GM18870 (cell line): ENCODE data around the gene ATP5MC2.
"Not testable (repeated sequence)": the region's sequence is repeated elsewhere in the genome, so short reads cannot be mapped to it uniquely, and the experiment has no call there.

ENCODE experiments used
- ATAC-seq: cut with Tn5 transposase; IDR thresholded peaks from one replicate; pipeline ENCODE4 v1.9.1; 2021; ENCODE audit warnings: moderate library complexity; ENCODE audit not compliant: unreplicated experiment

ATP5MC2 gene

DNA sequence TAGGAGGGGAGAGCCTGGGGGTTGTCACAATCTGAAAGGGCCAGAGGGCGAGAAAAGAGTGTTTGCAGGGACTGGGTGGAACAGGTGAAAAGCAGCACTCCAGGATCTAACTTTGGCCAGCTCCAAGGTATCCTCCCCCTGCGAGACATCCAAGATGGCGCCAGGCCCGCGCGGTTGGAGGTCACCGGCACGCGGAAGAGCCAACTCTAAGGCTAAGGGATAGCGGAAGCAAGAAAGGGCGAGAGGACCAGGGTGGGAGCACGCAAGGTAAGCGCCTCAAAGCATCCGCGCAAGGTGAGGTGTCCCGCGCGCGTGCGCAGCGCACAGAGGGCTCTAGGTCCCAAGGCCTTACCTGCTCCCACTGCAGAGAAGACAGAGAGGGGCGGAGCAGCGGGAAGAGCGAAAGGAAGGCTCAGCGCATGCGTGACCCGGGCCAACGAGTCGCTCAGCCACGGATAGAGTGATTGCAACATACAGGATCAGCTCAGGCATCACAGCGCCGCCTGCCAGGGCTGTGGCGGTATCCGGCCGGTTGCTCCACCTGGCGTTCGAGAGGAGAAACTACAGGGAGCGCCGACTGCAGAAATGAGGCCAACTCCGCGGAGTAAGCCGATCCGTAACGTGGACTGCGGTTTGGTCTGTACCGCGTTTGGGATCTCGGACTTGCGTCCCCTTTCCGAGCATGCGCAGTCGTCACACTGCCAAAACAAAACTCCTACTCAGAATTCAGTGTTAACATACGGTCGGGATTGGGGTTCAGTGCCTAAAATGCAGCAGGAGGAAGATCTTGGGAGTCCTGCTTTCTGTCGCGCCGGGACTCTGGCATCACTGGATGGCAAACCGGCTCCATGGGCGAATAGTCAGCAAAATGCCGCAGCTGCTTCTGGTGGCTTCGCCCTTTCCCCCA is at the start of gene ATP5MC2:
ATP5MC2 (minus strand) TSS at position 383 of the 907 bp plus-strand sequence. CDS start 3,469 bp downstream, outside the sequence.
- peak; percentile 94 for ATAC-seq

GRCh38 chr12:53722450-53723041 is 46.7 kb upstream of the ATP5MC2 start:
- no peak for ATAC-seq

DNA sequence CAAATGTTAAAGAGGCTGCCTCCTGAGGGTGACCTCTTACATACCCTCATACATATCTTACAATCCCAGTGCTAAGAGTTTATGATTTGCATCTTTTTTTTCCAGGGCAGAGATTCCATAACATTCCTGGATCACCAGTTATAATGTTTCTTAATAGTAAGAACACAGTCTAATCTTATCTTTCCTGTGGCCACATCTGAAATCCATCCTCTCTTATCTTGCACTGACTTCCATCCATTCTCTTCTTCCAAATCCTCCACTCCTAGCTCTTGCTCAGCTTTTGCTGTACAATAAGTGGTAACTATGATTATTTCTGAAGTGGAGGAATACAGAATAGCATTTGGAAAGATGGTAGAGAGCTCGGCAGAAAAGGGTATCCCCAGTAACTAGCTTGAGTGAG is 45.1 kb upstream of the ATP5MC2 start:
- no peak for ATAC-seq

- no peak for ATAC-seq
Observed at GRCh38 chr12:53719649-53720048, 43.8 kb upstream of the ATP5MC2 start.

GRCh38 chr12:53718567-53718966 is 42.7 kb upstream of the ATP5MC2 start:
- ATAC-seq, result not testable (repeated sequence)

DNA sequence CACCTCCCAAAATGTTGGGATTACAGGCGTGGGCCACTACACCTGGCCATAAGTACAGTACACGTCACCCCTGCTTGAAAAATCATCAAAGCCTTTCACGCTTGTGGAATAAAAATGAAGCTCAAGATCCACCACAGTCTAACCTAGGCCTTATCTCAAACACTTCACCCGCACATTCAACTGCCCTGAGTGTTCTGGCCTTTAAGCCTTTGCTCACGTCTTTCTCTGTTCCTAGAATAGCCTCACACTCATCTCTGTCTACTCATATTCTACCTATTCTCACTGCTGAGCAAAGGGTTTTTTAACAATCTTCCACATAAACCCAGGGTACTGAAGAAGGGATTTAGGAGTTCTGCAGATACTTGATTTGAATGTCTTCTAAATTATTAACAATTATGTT is 41.4 kb upstream of the ATP5MC2 start:
- ATAC-seq, result no peak

GRCh38 chr12:53714004-53714403 is 38.1 kb upstream of the ATP5MC2 start:
- ATAC-seq, result no peak

DNA sequence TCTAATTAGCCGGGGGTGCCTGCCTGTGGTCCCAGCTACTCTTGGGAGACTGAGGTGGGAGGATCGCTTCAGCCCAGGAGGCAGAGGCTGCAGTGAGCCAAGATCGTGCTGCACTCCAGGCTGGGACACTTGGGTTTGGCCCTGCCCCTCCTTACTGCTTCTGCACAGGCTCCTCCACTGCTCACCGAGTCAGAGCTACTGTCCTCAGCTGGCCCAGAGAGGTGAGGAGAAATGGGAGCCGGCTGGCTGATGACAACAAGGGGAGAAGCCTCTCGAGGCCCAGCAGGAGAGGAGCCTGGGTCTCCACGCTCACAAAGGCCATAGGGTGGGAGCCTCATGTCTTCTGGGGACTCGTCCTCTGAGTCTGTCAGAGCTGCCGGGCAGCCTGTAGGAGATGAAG is 37.6 kb upstream of the ATP5MC2 start:
- no peak for ATAC-seq

GRCh38 chr12:53712059-53712643 is 36.3 kb upstream of the ATP5MC2 start:
- no peak for ATAC-seq

- no peak for ATAC-seq
Observed at GRCh38 chr12:53710091-53710490, 34.2 kb upstream of the ATP5MC2 start.

- ATAC-seq, result no peak
Observed at GRCh38 chr12:53709671-53710070, 33.8 kb upstream of the ATP5MC2 start.

GRCh38 chr12:53706080-53706479 is 30.2 kb upstream of the ATP5MC2 start:
- no peak for ATAC-seq

DNA sequence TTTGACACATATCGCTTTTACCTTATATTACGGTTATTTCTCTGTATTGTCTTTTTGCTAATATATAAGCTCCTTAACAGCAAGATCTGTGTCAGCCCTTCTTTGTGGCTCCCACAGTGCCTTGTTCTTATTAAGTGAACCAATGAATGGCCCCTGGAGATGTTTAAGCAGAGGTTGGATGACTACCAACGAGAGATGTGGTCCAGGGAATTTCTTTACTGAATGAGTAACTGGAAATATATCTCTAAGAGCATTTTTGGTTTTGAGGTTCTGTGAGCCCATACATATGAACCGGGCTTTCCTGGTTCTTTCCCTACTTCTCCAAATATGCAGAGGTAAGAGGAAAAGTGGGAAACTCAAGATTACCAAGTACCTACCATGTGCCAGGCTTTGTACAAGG is 27.9 kb upstream of the ATP5MC2 start:
- no peak for ATAC-seq

- ATAC-seq, result no peak
Observed at GRCh38 chr12:53701518-53702264, 25.8 kb upstream of the ATP5MC2 start.

DNA sequence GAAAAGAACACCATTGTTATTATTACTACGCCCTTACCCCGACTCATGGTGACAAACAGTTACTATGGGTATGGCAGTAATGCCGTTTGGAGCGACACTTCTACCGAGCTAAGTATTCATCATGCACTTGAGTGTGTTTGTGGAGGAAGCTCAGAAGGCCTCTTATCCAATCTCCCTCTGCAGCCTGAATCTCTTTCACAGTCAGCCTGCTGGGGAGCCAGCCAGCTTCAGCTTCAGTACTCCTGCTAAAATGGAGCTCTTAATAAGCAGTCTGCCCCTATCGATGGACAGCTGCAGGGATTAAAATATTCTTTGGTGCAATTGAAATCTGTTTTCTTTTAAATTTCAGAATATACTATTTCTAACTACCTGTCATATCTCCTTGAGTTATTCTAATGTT is 24.7 kb upstream of the ATP5MC2 start:
- ATAC-seq, result no peak

DNA sequence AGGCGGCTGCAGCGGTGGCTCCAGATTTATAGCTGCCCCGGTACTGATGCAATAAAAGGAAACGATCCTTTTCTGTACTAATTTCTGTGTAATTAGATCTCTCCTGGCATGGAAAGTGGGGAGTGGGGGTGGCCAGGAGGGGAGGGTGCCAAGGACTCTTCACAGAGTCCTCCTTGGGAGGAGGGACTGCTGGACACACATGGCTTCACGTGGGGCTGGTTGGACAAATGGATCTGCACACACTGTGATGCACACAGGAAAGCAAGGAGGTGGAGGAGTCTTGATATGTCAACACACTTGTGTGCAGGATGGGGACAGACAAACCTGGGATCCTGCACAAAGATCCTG is 23.8 kb upstream of the ATP5MC2 start:
- no peak for ATAC-seq

DNA sequence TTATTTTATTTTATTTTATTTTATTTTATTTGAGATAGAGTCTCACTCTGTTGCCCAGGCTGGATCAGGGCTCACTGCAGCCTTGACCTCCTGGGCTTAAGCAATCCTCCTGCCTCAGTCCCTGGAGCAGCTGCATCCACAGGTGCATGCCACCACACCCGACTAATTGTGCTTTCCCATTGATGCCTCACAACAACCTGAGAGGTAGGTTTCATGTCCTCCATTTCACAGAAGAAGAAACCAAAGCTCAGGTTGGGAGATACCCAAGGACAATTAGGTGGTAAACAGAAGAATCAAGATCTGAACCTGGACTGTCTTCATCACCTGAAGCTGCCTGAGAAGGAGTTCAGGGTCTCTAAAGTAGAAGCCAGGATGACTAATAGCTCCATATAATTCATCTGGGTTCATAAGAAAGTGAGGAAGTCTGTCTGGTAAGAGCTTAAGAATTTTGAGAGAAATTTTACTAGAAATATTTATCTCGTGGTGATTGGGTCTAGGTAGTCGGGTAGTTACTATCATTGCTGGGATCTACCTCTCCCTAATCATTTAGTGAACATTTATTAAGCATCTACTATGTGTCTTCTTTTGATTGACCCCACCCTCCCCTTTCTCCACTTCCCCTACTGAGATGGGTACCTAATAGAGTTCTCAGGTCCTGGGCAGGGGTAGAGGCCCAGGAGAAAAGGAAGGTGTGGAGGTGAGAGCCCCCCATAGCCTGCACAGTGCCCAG is 23.2 kb upstream of the ATP5MC2 start:
- no peak for ATAC-seq

- ATAC-seq, result no peak
Observed at GRCh38 chr12:53696655-53697331, 20.9 kb upstream of the ATP5MC2 start.

GRCh38 chr12:53696285-53696654 is 20.4 kb upstream of the ATP5MC2 start:
- no peak for ATAC-seq
